Thyroid gland (tissue), 4 donors: Measurements from ENCODE around the gene NCKAP5. TPM values are rescaled to one million over a fixed set of nuclear protein-coding genes. Genes with fewer than 3 reads are reported as not detected.

Experiments used
- DNase-seq, 2 donors: peaks; one replicate each; pipeline ENCODE4 v3.0.0-alpha.2; 2019
- H3K27ac ChIP-seq, 3 donors: fragments of 200-600 bp; sonication (generic); 1 replicate in 2 of 3; 2 replicates in 1 of 3; pipeline ENCODE4 v1.5.1; 2016 to 2019; ENCODE audit warnings: mild to moderate bottlenecking in 1 of 3, moderate library complexity in 1 of 3
- H3K27me3 ChIP-seq: fragments of 200-600 bp; sonication (generic); one replicate; pipeline ENCODE4 v1.5.1; 2019
- H3K36me3 ChIP-seq, 2 donors: fragments of 200-600 bp; sonication (generic); one replicate each; pipeline ENCODE4 v1.5.1; 2016 to 2019
- H3K4me1 ChIP-seq, 2 donors: fragments of 200-600 bp; sonication (generic); one replicate each; pipeline ENCODE4 v1.5.1; 2017 to 2019
- H3K4me3 ChIP-seq, 3 donors: fragments of 200-600 bp; sonication (generic); replicated peaks in 1 of 3; 1 replicate in 2 of 3; 2 replicates in 1 of 3; pipeline ENCODE4 v1.5.1; 2016; ENCODE audit warnings: mild to moderate bottlenecking in 1 of 3
- H3K9me3 ChIP-seq: fragments of 200-600 bp; sonication (generic); one replicate; pipeline ENCODE4 v1.5.1; 2017
- POLR2A ChIP-seq, 2 donors: fragments of 450-650 bp; IDR thresholded peaks; one replicate each; pipeline ENCODE4 v1.6.1; 2017; ENCODE audit warnings: antibody characterized with exemption in 2 of 2, mild to moderate bottlenecking in 2 of 2, moderate library complexity in 1 of 2
- WGBS, 2 donors: methylation state at CpG; one replicate each; pipeline ENCODE4 v1.1.5; 2017; 5-methylcytosine and 5-hydroxymethylcytosine counted together
- intact Hi-C: fragments of 100-400 bp; cut with DNase I; formaldehyde crosslinking; loops from one replicate; pipeline ENCODE4 v1.15.1; 2023
- total RNA-seq, 4 donors: library from RNA; depleted of rRNA; stranded (reverse); fragments of >200 nt; gene quantifications; one replicate each; pipeline ENCODE4 v1.2.3, GENCODE V29; 2016
- TF ChIP-seq, protein P1 (sequence below), 6 experiments: fragments of 200-600 bp in 3 of 6; fragments of 450-650 bp in 3 of 6; sonication (generic) in 3 of 6; IDR thresholded peaks; one replicate each; pipeline ENCODE4 v1.5.1; 2016 to 2019; ENCODE audit warnings: antibody characterized with exemption in 6 of 6, mild to moderate bottlenecking in 2 of 6, inconsistent platforms in 1 of 6, moderate library complexity in 1 of 6

The NCKAP5 gene
- total RNA-seq, 4 donors from 2014 or later, result 0.45 to 1.2 (median 0.76) TPM

DNA sequence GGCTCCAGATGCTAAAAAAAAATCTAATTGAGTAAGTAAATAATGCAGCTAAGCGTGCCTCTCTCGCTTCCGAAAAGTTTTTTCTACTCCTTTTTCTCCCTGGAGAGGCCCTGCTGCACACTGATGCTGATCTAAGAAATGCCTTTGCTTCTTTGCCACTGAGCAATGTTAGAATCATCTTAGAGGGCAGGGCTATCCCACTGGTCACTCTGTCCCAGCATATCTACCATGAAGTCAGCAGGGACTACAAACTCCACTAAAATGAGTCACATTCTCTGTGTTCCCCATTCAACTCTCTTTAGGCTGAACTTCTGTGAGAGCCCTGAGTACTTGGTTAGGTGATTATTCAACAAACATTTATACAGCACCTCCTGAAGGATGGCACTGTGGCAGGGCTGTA lies 770.7 kb downstream of the NCKAP5 start:
- Histone ChIP-seq H3K9me3 (no peaks in the 10 kb centered on the region), H3K36me3 (no peaks in the 10 kb centered on the region), H3K4me3 (no peak overlapping the region), H3K4me1 (no peaks in the 10 kb centered on the region), H3K27me3 (no peaks in the 10 kb centered on the region), H3K27ac (no peak overlapping the region)
- DNase-seq, result no peak
- TF ChIP-seq, protein P1, sequence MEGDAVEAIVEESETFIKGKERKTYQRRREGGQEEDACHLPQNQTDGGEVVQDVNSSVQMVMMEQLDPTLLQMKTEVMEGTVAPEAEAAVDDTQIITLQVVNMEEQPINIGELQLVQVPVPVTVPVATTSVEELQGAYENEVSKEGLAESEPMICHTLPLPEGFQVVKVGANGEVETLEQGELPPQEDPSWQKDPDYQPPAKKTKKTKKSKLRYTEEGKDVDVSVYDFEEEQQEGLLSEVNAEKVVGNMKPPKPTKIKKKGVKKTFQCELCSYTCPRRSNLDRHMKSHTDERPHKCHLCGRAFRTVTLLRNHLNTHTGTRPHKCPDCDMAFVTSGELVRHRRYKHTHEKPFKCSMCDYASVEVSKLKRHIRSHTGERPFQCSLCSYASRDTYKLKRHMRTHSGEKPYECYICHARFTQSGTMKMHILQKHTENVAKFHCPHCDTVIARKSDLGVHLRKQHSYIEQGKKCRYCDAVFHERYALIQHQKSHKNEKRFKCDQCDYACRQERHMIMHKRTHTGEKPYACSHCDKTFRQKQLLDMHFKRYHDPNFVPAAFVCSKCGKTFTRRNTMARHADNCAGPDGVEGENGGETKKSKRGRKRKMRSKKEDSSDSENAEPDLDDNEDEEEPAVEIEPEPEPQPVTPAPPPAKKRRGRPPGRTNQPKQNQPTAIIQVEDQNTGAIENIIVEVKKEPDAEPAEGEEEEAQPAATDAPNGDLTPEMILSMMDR (IDR thresholded peaks at IDR 0.05), result no peak
- no peak for TF ChIP-seq POLR2A (IDR thresholded peaks at IDR 0.05)
- WGBS, 2 donors, result 74 to 84% methylated on average over 3 of the region's 3 CpGs
- intact Hi-C loops, result no loop called here

DNA sequence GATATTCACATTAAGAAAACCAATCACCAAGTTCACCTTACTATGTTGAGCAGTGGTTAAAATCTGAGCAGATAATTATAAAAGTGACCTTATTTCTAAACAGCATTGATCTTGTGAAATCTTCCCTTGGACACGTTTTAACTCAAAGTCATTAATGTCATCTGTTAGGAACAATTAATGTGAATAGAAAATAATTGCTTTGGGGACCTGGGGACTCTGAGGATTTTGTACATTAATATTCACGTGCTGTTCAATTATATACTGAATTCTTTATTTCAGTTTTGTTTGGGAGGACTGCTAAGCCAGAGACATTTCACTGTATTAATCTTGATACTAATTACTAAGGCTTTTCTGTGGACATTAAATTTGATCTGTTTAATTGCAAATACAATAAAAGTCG lies 771.2 kb downstream of the NCKAP5 start:
- DNase-seq, result no peak
- TF ChIP-seq POLR2A (IDR thresholded peaks at IDR 0.05), result no peak
- TF ChIP-seq, protein P1 (IDR thresholded peaks at IDR 0.05), result no peak
- Histone ChIP-seq H3K27me3 (no peaks in the 10 kb centered on the region), H3K27ac (no peak overlapping the region), H3K4me1 (no peaks in the 10 kb centered on the region), H3K4me3 (no peak overlapping the region), H3K9me3 (no peaks in the 10 kb centered on the region), H3K36me3 (no peaks in the 10 kb centered on the region)
- 77 to 81% methylated on average over 3 of the region's 3 CpGs for WGBS, 2 donors
- intact Hi-C loops, result no loop called here

DNA sequence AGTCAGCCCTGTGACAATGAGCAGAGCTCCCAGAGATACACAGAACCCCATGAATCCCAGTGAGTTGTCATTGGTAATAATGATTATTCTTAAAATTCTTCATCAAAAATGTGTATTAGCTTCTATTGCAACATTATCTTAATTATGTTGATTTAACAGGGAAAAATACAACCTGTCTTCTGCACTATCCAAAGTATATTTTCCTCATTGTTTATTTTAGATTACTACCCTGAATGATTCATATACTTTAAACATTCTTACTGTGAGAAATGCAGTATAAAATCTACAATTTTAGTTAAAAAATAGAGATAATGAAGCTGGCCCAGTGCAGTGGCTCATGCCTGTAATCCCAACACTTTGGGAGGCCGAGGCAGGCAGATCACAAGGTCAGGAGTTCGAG lies 773.0 kb downstream of the NCKAP5 start:
- no peak overlapping the region for H3K27ac ChIP-seq
- no peak for TF ChIP-seq POLR2A (IDR thresholded peaks at IDR 0.05)
- TF ChIP-seq, protein P1 (IDR thresholded peaks at IDR 0.05), result no peak
- intact Hi-C loops, result no loop called here
- no peak overlapping the region for H3K4me3 ChIP-seq
- no peaks in the 10 kb centered on the region for H3K4me1 ChIP-seq
- H3K36me3 ChIP-seq, result no peaks in the 10 kb centered on the region
- H3K9me3 ChIP-seq, result no peaks in the 10 kb centered on the region
- DNase-seq, result no peak
- WGBS, 2 donors, result 90 to 95% methylated on average over 2 of the region's 2 CpGs
- H3K27me3 ChIP-seq, result no peaks in the 10 kb centered on the region

DNA sequence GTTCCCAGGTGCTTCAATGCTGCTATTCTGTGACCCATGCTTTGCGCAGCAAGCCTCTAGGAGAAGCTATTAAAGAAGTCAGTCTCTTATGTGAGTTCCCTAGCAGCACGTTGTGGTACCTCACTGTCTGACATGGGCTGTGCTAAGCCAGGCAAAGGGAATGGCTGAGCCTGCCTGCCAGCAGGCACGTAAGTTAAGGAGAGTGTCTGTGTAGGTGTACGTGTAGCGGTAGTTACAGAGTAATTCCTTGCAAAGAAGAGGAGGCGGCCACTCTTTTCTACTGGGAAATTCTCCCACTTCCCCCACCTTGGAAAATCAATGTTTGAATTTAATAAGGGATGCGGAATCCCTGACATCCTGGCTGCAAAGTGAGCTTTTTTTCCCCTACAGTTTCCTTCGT lies 774.7 kb downstream of the NCKAP5 start:
- no peak for TF ChIP-seq POLR2A (IDR thresholded peaks at IDR 0.05)
- TF ChIP-seq, protein P1 (IDR thresholded peaks at IDR 0.05), result no peak
- no peak for DNase-seq
- Histone ChIP-seq H3K4me3 (no peak overlapping the region), H3K4me1 (no peaks in the 10 kb centered on the region), H3K27me3 (no peaks in the 10 kb centered on the region), H3K27ac (no peak overlapping the region), H3K36me3 (no peaks in the 10 kb centered on the region), H3K9me3 (no peaks in the 10 kb centered on the region)
- 91 to 93% methylated on average over 8 of the region's 8 CpGs for WGBS, 2 donors
- intact Hi-C loops, result no loop called here

DNA sequence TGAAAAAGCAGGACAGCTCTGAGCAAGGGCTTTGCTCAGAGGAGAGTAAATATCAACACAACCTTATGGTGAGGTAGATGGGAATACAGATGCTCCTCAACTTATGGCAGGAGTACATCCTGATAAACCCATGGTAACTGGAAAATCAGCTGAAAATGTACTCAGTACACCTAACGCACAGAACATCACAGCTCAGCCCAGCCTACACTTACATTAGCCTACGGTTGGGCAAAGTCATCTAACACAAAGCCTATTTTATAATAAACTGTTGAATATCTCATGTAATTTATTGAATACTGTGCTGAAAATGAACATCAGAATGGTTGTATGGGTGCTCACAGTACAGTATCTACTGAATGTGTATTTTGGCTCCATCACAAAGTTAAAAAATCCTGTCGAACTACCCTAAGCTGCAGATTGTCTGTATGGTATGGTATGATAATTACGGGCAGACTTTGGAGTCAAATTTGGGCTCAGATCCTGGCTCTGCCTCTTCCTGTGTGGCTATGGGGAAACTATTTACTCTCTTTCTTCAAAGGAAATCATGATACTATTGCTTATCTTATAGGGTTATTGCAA lies 778.0 kb downstream of the NCKAP5 start:
- no peaks in the 10 kb centered on the region for H3K9me3 ChIP-seq
- no peaks in the 10 kb centered on the region for H3K27me3 ChIP-seq
- no peaks in the 10 kb centered on the region for H3K36me3 ChIP-seq
- intact Hi-C loops, result no loop called here
- H3K27ac ChIP-seq, result no peak overlapping the region
- H3K4me1 ChIP-seq, result no peaks in the 10 kb centered on the region
- no peak for TF ChIP-seq POLR2A (IDR thresholded peaks at IDR 0.05)
- TF ChIP-seq, protein P1 (IDR thresholded peaks at IDR 0.05), result no peak
- no peak overlapping the region for H3K4me3 ChIP-seq
- 54 to 79% methylated on average over 4 of the region's 4 CpGs for WGBS, 2 donors
- no peak for DNase-seq
